Lower leg skin (tissue), 3 donors: ENCODE data around the gene KRT13.

Experiments used
- POLR2A ChIP-seq, 2 donors: fragments of 450-650 bp; IDR thresholded peaks; one replicate each; pipeline ENCODE4 v1.6.1; 2016 to 2017; ENCODE audit warnings: antibody characterized with exemption in 2 of 2, mild to moderate bottlenecking in 1 of 2, moderate library complexity in 1 of 2
- TF ChIP-seq, protein P1 (sequence below), 3 donors: fragments of 450-650 bp; IDR thresholded peaks; one replicate each; pipeline ENCODE4 v1.5.1; 2016; ENCODE audit warnings: antibody characterized with exemption in 3 of 3, mild to moderate bottlenecking in 3 of 3, moderate library complexity in 2 of 3

DNA sequence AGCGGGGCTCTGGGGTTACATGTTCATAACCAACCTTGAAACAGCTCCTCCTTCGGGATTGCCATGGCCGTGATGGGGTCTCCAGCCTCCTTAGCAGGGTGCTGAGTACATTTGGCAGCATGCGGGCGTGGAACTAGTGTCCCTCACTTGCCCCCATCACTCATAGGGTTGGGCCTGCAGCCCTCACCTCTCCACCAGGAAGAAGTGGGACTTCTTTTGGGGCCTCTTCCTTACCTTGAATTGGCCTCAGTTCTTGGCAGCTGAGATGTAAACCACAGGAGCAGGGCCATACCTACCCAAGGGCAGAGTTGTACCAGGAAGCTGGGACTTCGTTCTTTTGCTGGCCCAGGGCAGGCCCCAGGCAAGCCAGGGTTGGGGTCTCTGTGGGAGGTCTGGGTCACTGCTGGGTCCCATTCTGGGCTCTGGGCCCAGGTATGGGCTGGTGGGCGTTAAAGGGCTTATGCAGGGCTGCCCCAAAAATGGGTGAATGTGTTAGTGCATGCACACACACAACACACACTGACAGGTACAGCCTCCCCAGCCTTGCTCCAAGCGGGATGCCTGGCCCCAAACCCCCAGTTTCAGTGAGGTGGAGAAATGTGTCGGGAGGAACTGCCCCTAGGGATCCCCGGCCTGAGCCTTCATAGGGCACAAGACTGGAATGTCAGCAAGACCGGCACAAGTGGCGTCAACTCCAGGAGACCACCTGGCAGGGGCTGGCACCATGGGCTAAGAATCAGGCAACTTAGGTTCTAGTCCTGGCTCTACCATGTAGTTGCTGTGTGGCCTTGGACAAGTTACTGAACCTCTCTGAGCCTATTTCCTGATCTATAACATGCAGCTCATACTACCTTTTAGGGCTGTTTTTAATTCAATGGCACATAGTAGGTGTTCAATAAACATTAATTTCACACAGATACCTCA lies 17.2 kb upstream of the KRT13 start:
- TF ChIP-seq POLR2A (IDR thresholded peaks at IDR 0.05), result no peak
- TF ChIP-seq, protein P1, sequence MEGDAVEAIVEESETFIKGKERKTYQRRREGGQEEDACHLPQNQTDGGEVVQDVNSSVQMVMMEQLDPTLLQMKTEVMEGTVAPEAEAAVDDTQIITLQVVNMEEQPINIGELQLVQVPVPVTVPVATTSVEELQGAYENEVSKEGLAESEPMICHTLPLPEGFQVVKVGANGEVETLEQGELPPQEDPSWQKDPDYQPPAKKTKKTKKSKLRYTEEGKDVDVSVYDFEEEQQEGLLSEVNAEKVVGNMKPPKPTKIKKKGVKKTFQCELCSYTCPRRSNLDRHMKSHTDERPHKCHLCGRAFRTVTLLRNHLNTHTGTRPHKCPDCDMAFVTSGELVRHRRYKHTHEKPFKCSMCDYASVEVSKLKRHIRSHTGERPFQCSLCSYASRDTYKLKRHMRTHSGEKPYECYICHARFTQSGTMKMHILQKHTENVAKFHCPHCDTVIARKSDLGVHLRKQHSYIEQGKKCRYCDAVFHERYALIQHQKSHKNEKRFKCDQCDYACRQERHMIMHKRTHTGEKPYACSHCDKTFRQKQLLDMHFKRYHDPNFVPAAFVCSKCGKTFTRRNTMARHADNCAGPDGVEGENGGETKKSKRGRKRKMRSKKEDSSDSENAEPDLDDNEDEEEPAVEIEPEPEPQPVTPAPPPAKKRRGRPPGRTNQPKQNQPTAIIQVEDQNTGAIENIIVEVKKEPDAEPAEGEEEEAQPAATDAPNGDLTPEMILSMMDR (IDR thresholded peaks at IDR 0.05), result no peak
